ENCODE measurements around the gene SLC13A5. TPM values are rescaled to one million over a fixed set of nuclear protein-coding genes. Genes with fewer than 3 reads are reported as not detected.

Gene SLC13A5
- total RNA-seq, 1 experiment from 2014 or later = not detected

GRCh38 chr17:6684460-6684783 is 28.7 kb downstream of the SLC13A5 start:
- DNase-seq (ENCODE audit: low read depth) = no peak

GRCh38 chr17:6683730-6684459 is 29.3 kb downstream of the SLC13A5 start:
- DNase-seq (ENCODE audit: low read depth) = no peak

GRCh38 chr17:6683081-6683684 is 30.0 kb downstream of the SLC13A5 start:
- no peak for DNase-seq (ENCODE audit: low read depth)

- no peak for DNase-seq (ENCODE audit: low read depth)
Observed at GRCh38 chr17:6682339-6682738, 30.8 kb downstream of the SLC13A5 start.

- DNase-seq (ENCODE audit: low read depth) = no peak
Observed at GRCh38 chr17:6681671-6682070, 31.5 kb downstream of the SLC13A5 start.

- DNase-seq (ENCODE audit: low read depth) = no peak
Observed at GRCh38 chr17:6681176-6681575, 32.0 kb downstream of the SLC13A5 start.

- DNase-seq (ENCODE audit: low read depth) = no peak
Observed at GRCh38 chr17:6679241-6679640, 33.9 kb downstream of the SLC13A5 start.

GRCh38 chr17:6677946-6678345 is 35.2 kb downstream of the SLC13A5 start:
- no peak for DNase-seq (ENCODE audit: low read depth)

- peak; percentile 89 for DNase-seq (ENCODE audit: low read depth)
Observed at GRCh38 chr17:6677158-6677831, 35.9 kb downstream of the SLC13A5 start.

- no peak for DNase-seq (ENCODE audit: low read depth)
Observed at GRCh38 chr17:6676802-6677157, 36.4 kb downstream of the SLC13A5 start.

GRCh38 chr17:6675201-6675825 is 37.9 kb downstream of the SLC13A5 start:
- no peak for DNase-seq (ENCODE audit: low read depth)

- DNase-seq (ENCODE audit: low read depth) = no peak
Observed at GRCh38 chr17:6674586-6674985, 38.6 kb downstream of the SLC13A5 start.

GRCh38 chr17:6671431-6671830 is 41.7 kb downstream of the SLC13A5 start:
- DNase-seq (ENCODE audit: low read depth) = no peak

GRCh38 chr17:6670999-6671398 is 42.2 kb downstream of the SLC13A5 start:
- DNase-seq (ENCODE audit: low read depth) = no peak

GRCh38 chr17:6670571-6670970 is 42.6 kb downstream of the SLC13A5 start:
- no peak for DNase-seq (ENCODE audit: low read depth)

GRCh38 chr17:6669479-6670212 is 43.5 kb downstream of the SLC13A5 start:
- peak; percentile 44 for DNase-seq (ENCODE audit: low read depth)

- no peak for DNase-seq (ENCODE audit: low read depth)
Observed at GRCh38 chr17:6668727-6669425, 44.3 kb downstream of the SLC13A5 start.

- DNase-seq (ENCODE audit: low read depth) = no peak
Observed at GRCh38 chr17:6668219-6668618, 45.0 kb downstream of the SLC13A5 start.

GRCh38 chr17:6667516-6667915 is 45.7 kb downstream of the SLC13A5 start:
- no peak for DNase-seq (ENCODE audit: low read depth)

GRCh38 chr17:6666557-6666956 is 46.6 kb downstream of the SLC13A5 start:
- no peak for DNase-seq (ENCODE audit: low read depth)

- peak; percentile 84 for DNase-seq (ENCODE audit: low read depth)
Observed at GRCh38 chr17:6666077-6666521, 47.1 kb downstream of the SLC13A5 start.
